ENCODE measurements around the gene PCBD1.

DNA sequence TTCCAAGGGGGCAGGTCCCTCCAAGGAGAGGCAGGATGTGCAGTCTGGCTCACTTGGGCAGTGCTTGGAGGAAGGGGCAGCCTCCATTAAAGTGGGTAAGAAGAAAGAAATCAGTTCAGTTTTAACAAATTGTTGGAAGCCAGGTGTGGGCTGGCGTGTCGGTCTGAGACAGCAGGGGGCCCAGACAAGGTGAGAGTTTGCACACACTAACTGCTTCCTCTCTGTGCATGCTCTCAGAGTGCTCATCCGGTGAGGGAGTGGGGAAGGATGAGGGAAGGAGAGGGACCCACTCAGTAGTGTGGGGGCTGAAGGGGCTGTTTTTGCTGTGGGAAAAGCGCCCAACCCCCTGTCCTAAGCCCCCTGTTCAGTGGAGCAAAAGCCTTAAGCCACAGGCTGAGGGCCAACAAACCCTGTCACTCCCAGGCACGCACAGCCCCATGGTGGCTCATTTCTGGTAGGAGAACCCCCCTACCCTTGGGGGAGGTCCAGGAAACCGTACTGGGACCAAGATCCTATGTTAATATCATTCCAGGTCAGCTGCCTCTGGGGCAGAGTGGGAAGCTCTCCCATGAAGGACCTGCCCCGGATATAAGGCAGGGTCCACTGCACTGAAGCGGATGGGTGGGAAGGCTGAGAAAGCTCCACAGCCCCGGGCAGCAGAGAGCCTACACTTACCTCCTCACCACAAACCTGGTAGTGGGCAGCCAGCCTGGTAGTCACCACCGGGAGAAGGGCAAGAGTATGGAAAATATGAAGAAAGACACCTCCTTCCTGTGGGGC, 5.1 kb upstream of the PCBD1 start:
- TF ChIP-seq, protein P1, sequence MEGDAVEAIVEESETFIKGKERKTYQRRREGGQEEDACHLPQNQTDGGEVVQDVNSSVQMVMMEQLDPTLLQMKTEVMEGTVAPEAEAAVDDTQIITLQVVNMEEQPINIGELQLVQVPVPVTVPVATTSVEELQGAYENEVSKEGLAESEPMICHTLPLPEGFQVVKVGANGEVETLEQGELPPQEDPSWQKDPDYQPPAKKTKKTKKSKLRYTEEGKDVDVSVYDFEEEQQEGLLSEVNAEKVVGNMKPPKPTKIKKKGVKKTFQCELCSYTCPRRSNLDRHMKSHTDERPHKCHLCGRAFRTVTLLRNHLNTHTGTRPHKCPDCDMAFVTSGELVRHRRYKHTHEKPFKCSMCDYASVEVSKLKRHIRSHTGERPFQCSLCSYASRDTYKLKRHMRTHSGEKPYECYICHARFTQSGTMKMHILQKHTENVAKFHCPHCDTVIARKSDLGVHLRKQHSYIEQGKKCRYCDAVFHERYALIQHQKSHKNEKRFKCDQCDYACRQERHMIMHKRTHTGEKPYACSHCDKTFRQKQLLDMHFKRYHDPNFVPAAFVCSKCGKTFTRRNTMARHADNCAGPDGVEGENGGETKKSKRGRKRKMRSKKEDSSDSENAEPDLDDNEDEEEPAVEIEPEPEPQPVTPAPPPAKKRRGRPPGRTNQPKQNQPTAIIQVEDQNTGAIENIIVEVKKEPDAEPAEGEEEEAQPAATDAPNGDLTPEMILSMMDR (IDR thresholded peaks at IDR 0.05): no peak
- TF ChIP-seq POLR2A (IDR thresholded peaks at IDR 0.05): no peak

Data from lower leg skin (tissue), 3 donors.